ENCODE measurements around the gene SETD3. TPM values are rescaled to one million over a fixed set of nuclear protein-coding genes. Genes with fewer than 3 reads are reported as not detected.

SETD3 gene
- total RNA-seq, 1 donor from 2014 or later, result 44.3 TPM

GRCh38 chr14:99516156-99516870, 35.7 kb upstream of the SETD3 start:
- TF ChIP-seq CTCF (conservative IDR thresholded peaks at IDR 0.05; ENCODE audit: low read depth, low read length), result no peak
- no peak for DNase-seq (ENCODE audit: low read depth)
- H3K4me3 ChIP-seq (ENCODE audit: low read depth, low read length), result no peak overlapping the region

- no peak overlapping the region for H3K4me3 ChIP-seq (ENCODE audit: low read depth, low read length)
- TF ChIP-seq CTCF (conservative IDR thresholded peaks at IDR 0.05; ENCODE audit: low read depth, low read length), result no peak
- DNase-seq (ENCODE audit: low read depth), result no peak
Measured at GRCh38 chr14:99515301-99516155, 34.9 kb upstream of the SETD3 start.

- H3K4me3 ChIP-seq (ENCODE audit: low read depth, low read length), result no peak overlapping the region
- no peak for DNase-seq (ENCODE audit: low read depth)
- TF ChIP-seq CTCF (conservative IDR thresholded peaks at IDR 0.05; ENCODE audit: low read depth, low read length), result no peak
Measured at GRCh38 chr14:99514552-99515300, 34.1 kb upstream of the SETD3 start.

GRCh38 chr14:99513946-99514551, 33.4 kb upstream of the SETD3 start:
- TF ChIP-seq CTCF (conservative IDR thresholded peaks at IDR 0.05; ENCODE audit: low read depth, low read length), result no peak
- no peak for DNase-seq (ENCODE audit: low read depth)

GRCh38 chr14:99513183-99513694, 32.6 kb upstream of the SETD3 start:
- TF ChIP-seq CTCF (conservative IDR thresholded peaks at IDR 0.05; ENCODE audit: low read depth, low read length), result no peak

More at GRCh38 chr14:99513946-99514551, 33.4 kb upstream of the SETD3 start:
- H3K4me3 ChIP-seq (ENCODE audit: low read depth, low read length), result no peak overlapping the region

GRCh38 chr14:99512571-99513182, 32.0 kb upstream of the SETD3 start:
- no peak for TF ChIP-seq CTCF (conservative IDR thresholded peaks at IDR 0.05; ENCODE audit: low read depth, low read length)
- no peak for DNase-seq (ENCODE audit: low read depth)
- H3K4me3 ChIP-seq (ENCODE audit: low read depth, low read length), result no peak overlapping the region

More at GRCh38 chr14:99513183-99513694, 32.6 kb upstream of the SETD3 start:
- no peak overlapping the region for H3K4me3 ChIP-seq (ENCODE audit: low read depth, low read length)
- DNase-seq (ENCODE audit: low read depth), result no peak

Measured in epithelial cell of proximal tubule (primary cell).